Suprapubic skin (tissue), 3 donors: ENCODE results near the gene PSMB3.

Experiments used
- CTCF ChIP-seq, 2 donors: fragments of 200-600 bp in 1 of 2; fragments of 450-650 bp in 1 of 2; sonication (generic) in 1 of 2; IDR thresholded peaks; one replicate each; pipeline ENCODE4 v1.5.1; 2016 to 2019; ENCODE audit warnings: antibody characterized with exemption in 2 of 2, mild to moderate bottlenecking in 1 of 2, moderate library complexity in 1 of 2
- EP300 ChIP-seq: sonication (generic); formaldehyde crosslinking; IDR thresholded peaks from one replicate; pipeline ENCODE4 v1.6.1; 2017; ENCODE audit warnings: antibody characterized with exemption
- POLR2A ChIP-seq, 2 donors: fragments of 450-650 bp; IDR thresholded peaks; one replicate each; pipeline ENCODE4 v1.6.1; 2017; ENCODE audit warnings: antibody characterized with exemption in 2 of 2, mild to moderate bottlenecking in 2 of 2, moderate library complexity in 2 of 2

GRCh38 chr17:38735161-38735997 lies 17.2 kb upstream of the PSMB3 start:
- TF ChIP-seq CTCF (IDR thresholded peaks at IDR 0.05) (peak; percentile 72 to 93), POLR2A (IDR thresholded peaks at IDR 0.05) (no peak), EP300 (no peak)
